NCI-H82 treated with DMSO at 0.1 percent for 48 hours (cell line): Measurements from ENCODE around the gene DNASE1L1.

ENCODE experiments used
- DNase-seq: peaks from one replicate; lab custom pipeline; 2025; ENCODE audit not compliant: unreplicated experiment; lab: John Stamatoyannopoulos, UW

Gene DNASE1L1

GRCh38 chrX:154436983-154437752 is 28.1 kb upstream of the DNASE1L1 start, which contains the start of gene GDI1:
Gene GDI1 (plus strand): TSS chrX:154437154. CDS start chrX:154437255, 101 bp downstream.
- DNase-seq = no peak

- no peak for DNase-seq
Measured at GRCh38 chrX:154436374-154436982, 27.4 kb upstream of the DNASE1L1 start.

GRCh38 chrX:154435171-154435733 is 26.2 kb upstream of the DNASE1L1 start:
- no peak for DNase-seq

- DNase-seq = no peak
Measured at GRCh38 chrX:154434394-154435168, 25.5 kb upstream of the DNASE1L1 start.

GRCh38 chrX:154433605-154434004 is 24.6 kb upstream of the DNASE1L1 start:
- no peak for DNase-seq

GRCh38 chrX:154432210-154432609 is 23.2 kb upstream of the DNASE1L1 start:
- DNase-seq = no peak

GRCh38 chrX:154431341-154431740 is 22.3 kb upstream of the DNASE1L1 start:
- no peak for DNase-seq

- DNase-seq = no peak
Measured at GRCh38 chrX:154430916-154431315, 21.9 kb upstream of the DNASE1L1 start.

- DNase-seq = no peak
Measured at GRCh38 chrX:154430479-154430878, 21.4 kb upstream of the DNASE1L1 start.

- no peak for DNase-seq
Measured at GRCh38 chrX:154429711-154430110, 20.7 kb upstream of the DNASE1L1 start.

GRCh38 chrX:154428176-154429171 is 19.4 kb upstream of the DNASE1L1 start, which contains the start of gene ATP6AP1:
Gene ATP6AP1 (plus strand): TSS chrX:154428677. CDS start chrX:154428693, 16 bp downstream.
- DNase-seq = peak; percentile 82

- DNase-seq = no peak
Measured at GRCh38 chrX:154426916-154427770, 18.1 kb upstream of the DNASE1L1 start.

- DNase-seq = no peak
Measured at GRCh38 chrX:154420402-154420756, 11.3 kb upstream of the DNASE1L1 start.

- DNase-seq = no peak
Measured at GRCh38 chrX:154419688-154420401, 10.8 kb upstream of the DNASE1L1 start.

- no peak for DNase-seq
Measured at GRCh38 chrX:154419189-154419588, 10.1 kb upstream of the DNASE1L1 start.

GRCh38 chrX:154417157-154417556 is 8.1 kb upstream of the DNASE1L1 start:
- DNase-seq = no peak

- no peak for DNase-seq
Measured at GRCh38 chrX:154413142-154413541, 4.1 kb upstream of the DNASE1L1 start.

- no peak for DNase-seq
Measured at GRCh38 chrX:154412468-154412867, 3.4 kb upstream of the DNASE1L1 start.

GRCh38 chrX:154411981-154412340 is 2.9 kb upstream of the DNASE1L1 start:
- peak; percentile 41 for DNase-seq
